ENCODE measurements around the gene TNRC6C.

TNRC6C gene

DNA sequence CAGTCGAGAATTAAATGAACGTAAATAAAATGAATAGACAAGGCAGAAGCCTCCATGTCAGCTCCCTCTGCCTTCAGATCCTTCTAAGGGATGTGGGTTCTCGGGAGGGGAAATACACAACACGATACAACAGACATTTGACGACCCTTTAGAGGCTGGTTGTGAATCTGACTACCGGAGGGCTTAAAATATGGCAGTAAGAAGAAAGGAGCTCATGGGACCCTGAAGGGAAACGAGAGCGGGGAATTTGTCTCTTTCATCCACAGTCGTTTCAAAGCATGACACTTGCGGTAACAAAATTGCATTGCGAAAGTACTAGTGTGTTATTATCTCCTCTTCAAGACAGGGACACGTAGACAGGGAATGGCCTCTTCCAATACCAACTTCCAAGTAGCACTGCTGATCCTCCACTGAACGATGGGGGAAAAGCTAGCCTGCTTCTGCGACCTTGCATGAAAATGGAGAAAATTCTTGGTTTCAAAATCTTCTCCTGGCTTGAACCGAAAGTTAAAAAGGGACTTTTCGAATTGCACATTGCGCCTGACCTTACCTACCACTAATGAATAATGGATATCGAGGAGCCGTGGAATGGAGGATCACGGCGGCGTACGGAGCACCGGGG lies 1.2 kb upstream of the TNRC6C start:
- no peak for DNase-seq (ENCODE audit: low read depth)

DNA sequence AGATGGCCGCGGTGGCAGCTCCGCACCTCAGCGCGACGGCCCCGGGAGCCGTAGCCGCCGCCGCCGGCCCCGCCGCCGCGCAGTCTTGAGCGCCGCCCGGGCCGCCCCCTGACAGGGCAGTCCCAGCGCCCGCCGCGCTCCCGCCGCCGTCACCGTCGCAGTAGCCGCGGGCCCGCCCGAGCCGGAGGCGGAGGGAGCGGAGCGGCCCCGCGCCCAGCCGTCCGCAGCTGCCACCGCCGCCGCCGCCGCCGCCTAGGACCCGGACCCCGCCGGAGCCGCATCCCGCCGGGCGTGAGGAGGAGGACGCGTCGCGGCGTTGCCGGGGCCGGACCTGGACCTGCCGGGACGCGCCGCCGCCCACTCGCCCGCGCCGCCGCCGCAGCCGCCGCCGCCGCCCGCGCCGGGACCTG lies 218 bp downstream of the TNRC6C start:
- H3K4me3 ChIP-seq (ENCODE audit: low read length): peak overlapping the region; percentile 44
- DNase-seq (ENCODE audit: low read depth): no peak

More for the DNA sequence above, 1.2 kb upstream of the TNRC6C start:
- peak overlapping the region; percentile 44 for H3K4me3 ChIP-seq (ENCODE audit: low read length)
- TF ChIP-seq, protein P1, sequence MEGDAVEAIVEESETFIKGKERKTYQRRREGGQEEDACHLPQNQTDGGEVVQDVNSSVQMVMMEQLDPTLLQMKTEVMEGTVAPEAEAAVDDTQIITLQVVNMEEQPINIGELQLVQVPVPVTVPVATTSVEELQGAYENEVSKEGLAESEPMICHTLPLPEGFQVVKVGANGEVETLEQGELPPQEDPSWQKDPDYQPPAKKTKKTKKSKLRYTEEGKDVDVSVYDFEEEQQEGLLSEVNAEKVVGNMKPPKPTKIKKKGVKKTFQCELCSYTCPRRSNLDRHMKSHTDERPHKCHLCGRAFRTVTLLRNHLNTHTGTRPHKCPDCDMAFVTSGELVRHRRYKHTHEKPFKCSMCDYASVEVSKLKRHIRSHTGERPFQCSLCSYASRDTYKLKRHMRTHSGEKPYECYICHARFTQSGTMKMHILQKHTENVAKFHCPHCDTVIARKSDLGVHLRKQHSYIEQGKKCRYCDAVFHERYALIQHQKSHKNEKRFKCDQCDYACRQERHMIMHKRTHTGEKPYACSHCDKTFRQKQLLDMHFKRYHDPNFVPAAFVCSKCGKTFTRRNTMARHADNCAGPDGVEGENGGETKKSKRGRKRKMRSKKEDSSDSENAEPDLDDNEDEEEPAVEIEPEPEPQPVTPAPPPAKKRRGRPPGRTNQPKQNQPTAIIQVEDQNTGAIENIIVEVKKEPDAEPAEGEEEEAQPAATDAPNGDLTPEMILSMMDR (IDR thresholded peaks at IDR 0.05; ENCODE audit: insufficient read depth, low read depth, low read length, missing control alignments): no peak

DNA sequence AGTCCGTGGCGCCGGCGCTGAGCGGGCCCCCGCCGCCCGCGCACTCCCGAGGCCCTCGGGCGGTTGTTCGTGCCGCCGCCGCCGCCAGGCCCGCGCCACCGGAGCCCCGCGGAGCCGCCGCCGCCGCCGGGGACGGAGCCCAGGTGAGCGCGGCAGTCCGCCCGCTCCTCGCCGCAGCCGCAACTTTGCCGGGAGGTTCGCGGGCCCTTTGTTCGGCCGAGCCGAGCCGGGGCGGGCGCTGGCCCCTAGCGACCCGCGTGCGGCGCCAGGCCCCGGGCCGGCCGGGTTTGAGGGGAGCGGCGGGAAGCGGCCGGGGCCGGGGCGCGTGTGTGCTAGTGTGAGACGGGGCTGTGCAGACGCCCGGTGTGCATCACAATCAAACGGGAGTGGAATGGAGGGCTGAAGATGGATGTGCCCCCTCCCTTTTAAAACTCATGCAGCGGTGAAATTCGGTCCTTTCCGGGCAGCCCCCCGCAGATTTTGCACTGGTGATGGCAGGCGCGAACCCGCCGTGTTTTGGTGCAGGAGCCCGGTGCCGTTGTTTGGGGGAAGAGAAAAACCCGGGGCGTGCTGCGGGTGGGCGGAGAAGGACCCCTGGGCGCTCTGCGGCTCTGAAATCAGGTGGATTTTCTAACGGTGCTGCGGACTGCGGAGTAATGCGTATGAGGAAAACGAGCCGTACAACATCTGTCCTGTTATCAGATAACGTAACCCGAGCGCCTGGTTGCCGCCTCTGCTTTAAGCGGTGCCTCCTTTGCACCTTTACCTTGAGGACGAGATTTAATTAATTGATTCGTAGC lies 823 bp downstream of the TNRC6C start:
- TF ChIP-seq, protein P1 (IDR thresholded peaks at IDR 0.05; ENCODE audit: insufficient read depth, low read depth, low read length, missing control alignments): no peak
- H3K4me3 ChIP-seq (ENCODE audit: low read length): peak overlapping the region; percentile 38
- peak; percentile 20 for DNase-seq (ENCODE audit: low read depth)

More for the DNA sequence above, 218 bp downstream of the TNRC6C start:
- TF ChIP-seq, protein P1 (IDR thresholded peaks at IDR 0.05; ENCODE audit: insufficient read depth, low read depth, low read length, missing control alignments): no peak

DNA sequence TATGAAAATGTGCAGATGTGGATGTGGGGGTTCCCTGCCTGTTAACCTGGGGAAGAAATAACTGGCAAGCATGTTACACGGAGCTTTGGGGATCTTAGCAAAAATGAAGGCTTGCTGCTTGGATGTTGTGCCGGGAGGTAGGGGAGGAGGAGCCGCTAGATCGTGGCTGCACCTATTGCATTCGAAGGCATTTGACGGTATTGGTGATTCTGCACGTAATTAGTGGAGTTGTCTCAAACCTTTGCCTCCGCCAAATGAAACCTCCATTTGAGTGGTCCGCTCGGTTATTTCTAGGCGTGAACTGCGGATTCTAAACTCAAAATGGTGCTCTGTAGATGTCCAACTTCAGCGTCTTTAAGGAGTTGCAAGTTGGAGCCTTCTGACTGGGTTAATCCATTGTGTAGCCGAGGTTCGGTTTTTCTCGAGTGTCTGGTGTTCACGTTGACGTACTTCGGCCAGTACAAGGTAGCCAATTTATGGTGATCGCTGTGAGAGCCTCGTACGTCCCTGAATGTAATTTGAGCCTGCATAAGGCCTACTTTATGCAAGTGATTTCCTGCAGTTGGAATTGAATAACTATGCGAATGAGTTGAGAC lies 1.5 kb downstream of the TNRC6C start:
- DNase-seq (ENCODE audit: low read depth): no peak
- H3K4me3 ChIP-seq (ENCODE audit: low read length): peak overlapping the region; percentile 38
- TF ChIP-seq, protein P1 (IDR thresholded peaks at IDR 0.05; ENCODE audit: insufficient read depth, low read depth, low read length, missing control alignments): no peak

DNA sequence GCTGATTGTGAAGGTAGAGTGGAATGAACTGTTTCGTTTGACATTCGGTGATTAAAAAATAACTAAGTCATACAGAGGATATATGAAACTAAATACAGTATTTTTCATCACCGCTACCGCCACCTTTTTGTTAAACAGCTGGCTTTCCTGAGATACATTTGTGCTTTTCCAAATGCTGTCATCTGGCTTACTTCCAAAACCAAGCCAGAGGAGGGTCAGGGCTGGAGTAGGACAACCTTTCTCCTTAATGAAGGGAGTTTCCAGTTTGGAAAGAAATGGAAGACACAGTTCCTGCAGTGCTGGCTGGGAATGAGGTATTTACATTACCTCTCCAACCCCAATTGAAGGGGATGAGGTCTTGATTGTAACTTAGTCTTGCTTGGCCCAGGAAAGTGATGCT lies 3.2 kb downstream of the TNRC6C start:
- no peak for DNase-seq (ENCODE audit: low read depth)
- TF ChIP-seq, protein P1 (IDR thresholded peaks at IDR 0.05; ENCODE audit: insufficient read depth, low read depth, low read length, missing control alignments): no peak
- H3K4me3 ChIP-seq (ENCODE audit: low read length): no peak overlapping the region

DNA sequence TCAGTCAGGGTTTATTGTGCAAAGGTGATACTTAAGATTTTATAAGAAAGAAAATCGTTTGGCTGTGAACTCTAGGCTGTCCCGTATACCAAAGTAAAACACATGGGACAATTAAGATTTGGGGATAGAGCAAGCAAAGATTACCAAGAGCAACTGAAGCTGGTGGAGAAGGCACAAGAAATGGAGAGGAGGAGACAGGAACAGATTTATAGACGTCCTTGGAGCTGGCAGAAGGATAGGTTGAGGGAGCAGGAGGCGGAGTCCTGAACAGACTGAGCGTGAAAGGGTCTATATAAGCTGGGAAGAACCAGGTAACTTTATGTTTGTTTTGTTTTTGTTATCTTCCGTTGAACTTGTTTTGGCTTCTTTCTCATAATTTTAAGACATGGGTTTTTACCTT lies 3.8 kb downstream of the TNRC6C start:
- TF ChIP-seq, protein P1 (IDR thresholded peaks at IDR 0.05; ENCODE audit: insufficient read depth, low read depth, low read length, missing control alignments): no peak
- H3K4me3 ChIP-seq (ENCODE audit: low read length): no peak overlapping the region
- DNase-seq (ENCODE audit: low read depth): no peak
